Endothelial cell of umbilical vein (primary cell): ENCODE results near the gene CYBRD1. TPM values are rescaled to one million over a fixed set of nuclear protein-coding genes. Genes with fewer than 3 reads are reported as not detected.

Experiments used
- BruUV-seq: library from RNA; stranded (reverse); fragments of 400-500 nt; replicated peaks from 2 replicates; lab custom pipeline; 2021; lab: Mats Ljungman, UMichigan
- CTCF ChIA-PET: fragments of 300-600, 350-600 bp; sonication (Branson Sonifier 250); formaldehyde crosslinking; loops from one replicate; lab custom pipeline; 2021; ENCODE audit warnings: antibody characterized with exemption, inconsistent platforms; lab: Charles Lee
- POLR2A ChIA-PET: fragments of 300-600, 350-600 bp; sonication (Branson Sonifier 250); formaldehyde crosslinking; loops from one replicate; lab custom pipeline; 2021; ENCODE audit warnings: antibody characterized with exemption, inconsistent platforms; lab: Charles Lee
- DNase-seq: peaks from one replicate; pipeline ENCODE4 v3.0.0-alpha.2; 2011; ENCODE audit warnings: low read depth, low spot score
- FAIRE-seq: peaks from 2 replicates; lab custom pipeline; 2011; peaks lifted over from hg19 to GRCh38; lab: Jason Lieb, UNC
- H2AFZ ChIP-seq: 2 replicates; pipeline ENCODE4 v1.6.0; 2012; ENCODE audit warnings: low read depth, low read length, control low read depth, inconsistent platforms
- H3K27ac ChIP-seq: 2 replicates; pipeline ENCODE4 v1.5.1; 2011; ENCODE audit warnings: low read depth, mild to moderate bottlenecking, control low read depth, low read length, moderate library complexity; ENCODE audit not compliant: insufficient read depth
- H3K27me3 ChIP-seq, 2 experiments: 2 replicates each; pipeline versions ENCODE4 v1.6.0 to v1.6.1; 2011; ENCODE audit warnings: low read length in 2 of 2, mixed read lengths in 1 of 2; ENCODE audit not compliant: control insufficient read depth in 2 of 2, insufficient read depth in 2 of 2
- H3K36me3 ChIP-seq, 2 experiments: 2 replicates in 1 of 2; 3 replicates in 1 of 2; pipeline ENCODE4 v1.5.1; 2011; ENCODE audit warnings: low read length in 2 of 2, mild to moderate bottlenecking in 1 of 2, moderate library complexity in 1 of 2; ENCODE audit not compliant: control insufficient read depth in 2 of 2, insufficient read depth in 2 of 2; ENCODE audit errors: extremely low read depth in 1 of 2
- H3K4me1 ChIP-seq: 3 replicates; pipeline ENCODE4 v1.5.1; 2011; ENCODE audit warnings: mild to moderate bottlenecking, low read length; ENCODE audit not compliant: control insufficient read depth, insufficient read depth; ENCODE audit errors: extremely low read depth
- H3K4me2 ChIP-seq: 2 replicates; pipeline ENCODE4 v1.6.1; 2011; ENCODE audit warnings: low read length, control low read depth, mixed read lengths; ENCODE audit not compliant: insufficient read depth
- H3K4me3 ChIP-seq, 3 experiments: fragments of 200-600 bp in 1 of 3; sonication (generic), shearing (Covaris generic) in 1 of 3; replicated peaks in 1 of 3; 2 replicates each; pipeline ENCODE4 v1.5.1; 2011 to 2016; ENCODE audit warnings: control low read depth in 3 of 3, low read length in 3 of 3, mild to moderate bottlenecking in 2 of 3, inconsistent platforms in 1 of 3, low read depth in 1 of 3, moderate library complexity in 1 of 3; ENCODE audit not compliant: insufficient read depth in 1 of 3
- H3K79me2 ChIP-seq: 2 replicates; pipeline ENCODE4 v1.6.0; 2012; ENCODE audit warnings: low read length, inconsistent platforms; ENCODE audit not compliant: control insufficient read depth, insufficient read depth
- H3K9ac ChIP-seq: replicated peaks from 2 replicates; pipeline ENCODE3; 2011; ENCODE audit warnings: low read length, control low read depth; ENCODE audit not compliant: insufficient read depth; ENCODE audit errors: extremely low read depth
- H3K9me1 ChIP-seq: replicated peaks from 3 replicates; pipeline ENCODE4 v1.6.0; 2011; ENCODE audit warnings: mild to moderate bottlenecking, low read length; ENCODE audit not compliant: control insufficient read depth, insufficient read depth; ENCODE audit errors: extremely low read depth
- H3K9me3 ChIP-seq: replicated peaks from 2 replicates; pipeline ENCODE4 v1.5.1; 2012; ENCODE audit warnings: low read length, inconsistent platforms; ENCODE audit not compliant: control insufficient read depth, insufficient read depth
- H4K20me1 ChIP-seq: replicated peaks from 2 replicates; pipeline ENCODE3; 2011; ENCODE audit warnings: mild to moderate bottlenecking, low read length; ENCODE audit not compliant: control insufficient read depth, insufficient read depth; ENCODE audit errors: extremely low read depth
- EZH2 ChIP-seq: IDR thresholded peaks from 2 replicates; pipeline ENCODE4 v1.6.1; 2012; ENCODE audit warnings: borderline replicate concordance, low read depth, mild to moderate bottlenecking, moderate library complexity, low read length, inconsistent platforms; ENCODE audit not compliant: severe bottlenecking
- FOS ChIP-seq: IDR thresholded peaks from 2 replicates; pipeline ENCODE4 v1.6.1; 2011; ENCODE audit warnings: mild to moderate bottlenecking, low read length, moderate library complexity, borderline replicate concordance; ENCODE audit not compliant: insufficient read depth
- GATA2 ChIP-seq: IDR thresholded peaks from 2 replicates; pipeline ENCODE4 v1.7.0; 2011; ENCODE audit warnings: low read depth, mild to moderate bottlenecking, moderate library complexity, mixed read lengths, low read length; ENCODE audit not compliant: insufficient read length, insufficient read depth
- JUN ChIP-seq: IDR thresholded peaks from 2 replicates; pipeline ENCODE4 v1.6.1; 2011; ENCODE audit warnings: borderline replicate concordance, low read depth; ENCODE audit not compliant: insufficient read length, insufficient read depth
- MYC ChIP-seq: IDR thresholded peaks from one replicate; pipeline ENCODE4 v1.6.1; 2011; ENCODE audit warnings: mild to moderate bottlenecking, low read depth, low read length
- POLR2AphosphoS5 ChIP-seq: IDR thresholded peaks from 2 replicates; pipeline ENCODE4 v1.6.1; 2012; ENCODE audit warnings: low read depth, mild to moderate bottlenecking, control low read depth, low read length, moderate library complexity; ENCODE audit not compliant: insufficient read depth
- dilution Hi-C: fragments of 300-500 bp; cut with MboI; formaldehyde crosslinking; loops from one replicate; pipeline ENCODE4 v1.15.0; 2019; ENCODE audit warnings: low sequenced_read_pairs; ENCODE audit not compliant: extremely low pct_ligation_motif_present
- intact Hi-C: fragments of 100-400 bp; cut with micrococcal nuclease; formaldehyde crosslinking; loops from one replicate; pipeline ENCODE4 v1.10.0; 2022
- polyA plus RNA-seq, 4 experiments: library from polyadenylated mRNA; depleted of rRNA in 3 of 4; stranded (reverse) in 3 of 4; unstranded in 1 of 4; fragments of >200 nt; gene quantifications; 2 replicates each; pipeline versions ENCODE4 v1.2.1 to v1.2.3, GENCODE V29; 2011 to 2012; ENCODE audit warnings: missing spikeins in 1 of 4
- total RNA-seq: library from RNA; stranded (reverse); gene quantifications from 2 replicates; pipeline ENCODE4 v1.2.3, GENCODE V29; 2021
- TF ChIP-seq, protein P1 (sequence below), 2 donors: IDR thresholded peaks; 1 replicate in 1 of 2; 2 replicates in 1 of 2; pipeline ENCODE4 v1.5.1; 2011; ENCODE audit warnings: low read length in 2 of 2, mild to moderate bottlenecking in 2 of 2, moderate library complexity in 2 of 2, control low read depth in 1 of 2, inconsistent platforms in 1 of 2, low read depth in 1 of 2; ENCODE audit not compliant: insufficient read depth in 1 of 2; ENCODE audit errors: extremely low read depth in 1 of 2
- TF ChIP-seq, protein P2 (sequence below): IDR thresholded peaks from 2 replicates; pipeline ENCODE4 v1.6.1; 2011; ENCODE audit not compliant: insufficient read depth, insufficient read length

The CYBRD1 gene
- total and polyA plus RNA-seq, 2 donors (not counting 3 experiments of a cell fraction or from before 2014, with no cell fraction given): 23.1 to 24.8 TPM

DNA sequence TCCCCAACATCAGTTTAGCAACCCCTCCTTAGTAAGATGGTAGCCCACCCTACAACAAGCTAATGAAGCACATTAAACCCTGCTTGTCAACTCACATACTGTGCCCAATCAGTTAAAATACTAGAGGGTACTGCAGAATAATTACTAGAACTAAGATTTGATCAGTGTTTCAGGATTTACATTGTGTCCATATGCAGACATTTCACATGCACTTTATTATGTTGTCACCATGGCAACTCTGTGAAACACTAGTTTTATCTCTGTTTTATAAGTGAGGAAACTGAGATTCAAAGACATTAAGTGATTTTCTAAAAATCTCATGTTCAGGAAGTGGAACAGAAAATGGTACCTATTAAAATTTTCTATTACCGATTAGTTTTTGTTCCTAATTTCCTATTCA, 61.7 kb downstream of the CYBRD1 start:
- Histone ChIP-seq H3K79me2 (no peaks in the 10 kb centered on the region), H3K4me1 (no peaks in the 10 kb centered on the region), H3K9ac (no peak overlapping the region), H3K4me2 (no peak overlapping the region), H3K4me3 (no peak overlapping the region), H3K27me3 (peaks cover 3 to 6% of the 10 kb centered on the region in 2 experiments), H2AFZ (no peak overlapping the region), H3K27ac (no peak overlapping the region), H4K20me1 (no peaks in the 10 kb centered on the region), H3K9me1 (no peaks in the 10 kb centered on the region), H3K36me3 (no peaks in the 10 kb centered on the region), H3K9me3 (no peaks in the 10 kb centered on the region)
- TF ChIP-seq, protein P1, sequence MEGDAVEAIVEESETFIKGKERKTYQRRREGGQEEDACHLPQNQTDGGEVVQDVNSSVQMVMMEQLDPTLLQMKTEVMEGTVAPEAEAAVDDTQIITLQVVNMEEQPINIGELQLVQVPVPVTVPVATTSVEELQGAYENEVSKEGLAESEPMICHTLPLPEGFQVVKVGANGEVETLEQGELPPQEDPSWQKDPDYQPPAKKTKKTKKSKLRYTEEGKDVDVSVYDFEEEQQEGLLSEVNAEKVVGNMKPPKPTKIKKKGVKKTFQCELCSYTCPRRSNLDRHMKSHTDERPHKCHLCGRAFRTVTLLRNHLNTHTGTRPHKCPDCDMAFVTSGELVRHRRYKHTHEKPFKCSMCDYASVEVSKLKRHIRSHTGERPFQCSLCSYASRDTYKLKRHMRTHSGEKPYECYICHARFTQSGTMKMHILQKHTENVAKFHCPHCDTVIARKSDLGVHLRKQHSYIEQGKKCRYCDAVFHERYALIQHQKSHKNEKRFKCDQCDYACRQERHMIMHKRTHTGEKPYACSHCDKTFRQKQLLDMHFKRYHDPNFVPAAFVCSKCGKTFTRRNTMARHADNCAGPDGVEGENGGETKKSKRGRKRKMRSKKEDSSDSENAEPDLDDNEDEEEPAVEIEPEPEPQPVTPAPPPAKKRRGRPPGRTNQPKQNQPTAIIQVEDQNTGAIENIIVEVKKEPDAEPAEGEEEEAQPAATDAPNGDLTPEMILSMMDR (IDR thresholded peaks at IDR 0.05; ENCODE audit: extremely low read depth in 1 of 2, insufficient read depth in 1 of 2, low read depth in 1 of 2, low read length in 2 of 2): no peak
- TF ChIP-seq, protein P2, sequence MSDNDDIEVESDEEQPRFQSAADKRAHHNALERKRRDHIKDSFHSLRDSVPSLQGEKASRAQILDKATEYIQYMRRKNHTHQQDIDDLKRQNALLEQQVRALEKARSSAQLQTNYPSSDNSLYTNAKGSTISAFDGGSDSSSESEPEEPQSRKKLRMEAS: no peak
- no peak for TF ChIP-seq POLR2AphosphoS5
- no peak for TF ChIP-seq FOS
- TF ChIP-seq JUN: no peak
- TF ChIP-seq EZH2: no peak
- TF ChIP-seq GATA2: no peak
- no peak for TF ChIP-seq MYC
- intact Hi-C loops: no loop called here
- DNase-seq: no peak
- BruUV-seq: no TSS peak
- ChIA-PET POLR2A (no interaction called here), CTCF (interaction anchor here (1.1 kb wide), 1 partner anchor 10 kb away, joined by 3 read pairs; no protein-coding TSS in a partner anchor)
- FAIRE-seq: no peak
- dilution Hi-C loops: no loop called here
